Hepatocyte (in vitro differentiated cells): ENCODE data around the gene ACOXL.

Experiments used
- EZH2 ChIP-seq: fragments of 200-600 bp; sonication (generic); IDR thresholded peaks from 2 replicates; pipeline ENCODE4 v1.6.1; 2016; ENCODE audit warnings: antibody characterized with exemption, mild to moderate bottlenecking, borderline replicate concordance
- EZH2phosphoT487 ChIP-seq: fragments of 200-600 bp; sonication (generic); IDR thresholded peaks from one replicate; pipeline ENCODE4 v1.6.1; 2018; ENCODE audit warnings: antibody characterized with exemption, mild to moderate bottlenecking, low read depth, moderate library complexity; ENCODE audit not compliant: unreplicated experiment, severe bottlenecking
- TF ChIP-seq, protein P1 (sequence below): fragments of 200-600 bp; sonication (generic); IDR thresholded peaks from 2 replicates; pipeline ENCODE4 v1.5.1; 2016; ENCODE audit warnings: antibody characterized with exemption, mild to moderate bottlenecking; ENCODE audit not compliant: poor library complexity

DNA sequence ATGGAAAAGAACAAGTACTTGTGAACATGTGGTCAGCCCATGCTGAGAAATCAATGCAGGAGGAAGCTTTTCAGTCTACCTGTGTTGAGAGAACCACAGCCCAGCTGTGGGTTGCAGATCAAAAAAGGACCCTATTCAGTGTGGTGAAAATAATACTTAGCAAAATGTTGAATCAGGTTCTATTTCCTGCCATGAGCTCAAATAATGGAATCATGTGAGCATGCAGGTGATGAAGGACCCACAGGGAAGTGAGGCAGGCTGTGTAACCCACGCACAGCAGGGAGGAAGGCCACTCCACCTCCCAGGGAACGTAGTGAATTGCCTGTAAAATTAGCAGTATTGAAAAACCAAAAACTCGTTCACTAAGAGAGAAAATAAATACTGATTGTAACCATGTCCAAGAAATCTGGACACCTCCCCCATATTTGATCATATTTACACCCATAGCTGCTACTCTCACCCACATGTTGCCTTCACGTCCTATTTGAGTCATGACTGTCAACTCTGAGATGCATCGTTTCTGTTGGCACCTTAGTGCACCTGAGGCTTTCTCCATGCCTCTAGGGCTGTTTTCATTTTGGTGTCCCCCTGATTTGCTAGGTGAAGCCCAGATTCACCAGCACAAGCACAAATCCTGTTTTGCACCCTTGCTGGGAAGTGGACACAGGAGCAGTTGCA lies 367.9 kb downstream of the ACOXL start:
- TF ChIP-seq, protein P1, sequence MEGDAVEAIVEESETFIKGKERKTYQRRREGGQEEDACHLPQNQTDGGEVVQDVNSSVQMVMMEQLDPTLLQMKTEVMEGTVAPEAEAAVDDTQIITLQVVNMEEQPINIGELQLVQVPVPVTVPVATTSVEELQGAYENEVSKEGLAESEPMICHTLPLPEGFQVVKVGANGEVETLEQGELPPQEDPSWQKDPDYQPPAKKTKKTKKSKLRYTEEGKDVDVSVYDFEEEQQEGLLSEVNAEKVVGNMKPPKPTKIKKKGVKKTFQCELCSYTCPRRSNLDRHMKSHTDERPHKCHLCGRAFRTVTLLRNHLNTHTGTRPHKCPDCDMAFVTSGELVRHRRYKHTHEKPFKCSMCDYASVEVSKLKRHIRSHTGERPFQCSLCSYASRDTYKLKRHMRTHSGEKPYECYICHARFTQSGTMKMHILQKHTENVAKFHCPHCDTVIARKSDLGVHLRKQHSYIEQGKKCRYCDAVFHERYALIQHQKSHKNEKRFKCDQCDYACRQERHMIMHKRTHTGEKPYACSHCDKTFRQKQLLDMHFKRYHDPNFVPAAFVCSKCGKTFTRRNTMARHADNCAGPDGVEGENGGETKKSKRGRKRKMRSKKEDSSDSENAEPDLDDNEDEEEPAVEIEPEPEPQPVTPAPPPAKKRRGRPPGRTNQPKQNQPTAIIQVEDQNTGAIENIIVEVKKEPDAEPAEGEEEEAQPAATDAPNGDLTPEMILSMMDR, result no peak
- no peak for TF ChIP-seq EZH2
- no peak for TF ChIP-seq EZH2phosphoT487
